HG03095 (cell line): ENCODE measurements around the gene WWC1.

Source experiments
- ATAC-seq: cut with Tn5 transposase; IDR thresholded peaks from one replicate; pipeline ENCODE4 v1.9.1; 2021; ENCODE audit warnings: moderate library complexity; ENCODE audit not compliant: unreplicated experiment

WWC1 gene

DNA sequence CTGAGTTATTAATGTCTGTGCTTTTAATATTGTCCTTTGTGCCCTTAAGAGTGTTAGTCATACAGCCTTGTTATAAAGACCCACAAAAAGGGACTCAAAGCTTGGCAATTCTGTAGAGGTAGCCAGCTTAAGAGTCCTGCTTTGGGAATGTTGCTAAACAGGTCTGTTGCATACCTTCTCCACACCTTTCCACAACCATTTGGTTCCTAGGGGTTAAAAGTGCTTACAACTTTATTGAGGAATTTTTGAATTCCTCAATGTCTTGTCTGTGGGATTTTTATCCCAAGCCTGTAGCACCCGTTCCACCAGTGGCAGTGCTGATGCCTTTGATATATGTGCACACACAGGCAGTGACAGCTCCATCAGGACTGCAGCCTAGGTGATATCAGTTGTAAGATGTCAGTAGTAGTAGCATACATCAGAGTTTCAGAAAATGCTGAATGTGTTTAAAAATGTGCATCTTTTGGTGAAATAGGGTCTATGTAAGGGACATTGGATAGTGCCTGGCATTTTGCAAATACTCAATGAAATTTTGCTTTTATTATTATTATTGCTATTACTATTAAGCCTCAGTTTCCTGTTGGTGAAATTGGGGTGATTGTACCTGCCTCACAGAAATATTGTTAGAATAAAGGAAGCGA, 68.5 kb downstream of the WWC1 start:
- no peak for ATAC-seq

DNA sequence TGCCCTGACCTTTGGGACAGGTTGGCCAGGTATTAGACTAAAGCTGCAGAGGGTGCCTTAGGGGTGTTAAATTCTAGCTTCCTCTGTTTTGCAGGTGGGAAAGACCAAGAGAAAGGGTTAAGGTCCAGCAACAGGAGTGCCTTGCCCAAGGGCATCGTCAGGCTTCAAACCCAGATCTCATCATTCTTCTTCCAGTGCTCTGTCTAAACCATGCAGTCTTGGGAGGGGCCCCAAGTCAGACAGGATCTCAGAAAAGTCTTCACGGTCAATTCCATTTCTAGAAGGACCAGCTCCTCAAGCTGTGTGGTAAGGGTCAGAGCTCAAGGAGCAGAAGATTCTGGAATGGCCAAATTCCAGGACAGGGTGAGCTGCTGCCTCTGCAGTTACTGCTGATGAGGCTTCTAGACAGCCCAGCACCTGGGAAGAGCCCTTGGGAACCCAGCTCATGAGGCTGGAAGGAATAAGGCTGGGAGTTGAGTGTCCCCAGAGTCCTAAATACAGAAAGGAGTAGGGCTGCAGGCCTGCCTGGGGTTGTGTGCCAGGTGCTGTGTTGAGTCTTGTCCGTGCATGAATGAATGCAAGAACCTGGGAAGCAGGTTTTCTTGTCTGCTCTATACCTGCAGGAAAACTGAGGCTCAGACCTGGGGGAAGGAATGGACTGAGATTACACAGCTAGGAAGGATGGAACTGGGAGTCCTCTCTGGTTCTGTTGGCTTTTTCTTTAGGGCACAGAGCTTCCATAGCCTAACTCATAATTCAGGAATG, 69.3 kb downstream of the WWC1 start:
- ATAC-seq: no peak

DNA sequence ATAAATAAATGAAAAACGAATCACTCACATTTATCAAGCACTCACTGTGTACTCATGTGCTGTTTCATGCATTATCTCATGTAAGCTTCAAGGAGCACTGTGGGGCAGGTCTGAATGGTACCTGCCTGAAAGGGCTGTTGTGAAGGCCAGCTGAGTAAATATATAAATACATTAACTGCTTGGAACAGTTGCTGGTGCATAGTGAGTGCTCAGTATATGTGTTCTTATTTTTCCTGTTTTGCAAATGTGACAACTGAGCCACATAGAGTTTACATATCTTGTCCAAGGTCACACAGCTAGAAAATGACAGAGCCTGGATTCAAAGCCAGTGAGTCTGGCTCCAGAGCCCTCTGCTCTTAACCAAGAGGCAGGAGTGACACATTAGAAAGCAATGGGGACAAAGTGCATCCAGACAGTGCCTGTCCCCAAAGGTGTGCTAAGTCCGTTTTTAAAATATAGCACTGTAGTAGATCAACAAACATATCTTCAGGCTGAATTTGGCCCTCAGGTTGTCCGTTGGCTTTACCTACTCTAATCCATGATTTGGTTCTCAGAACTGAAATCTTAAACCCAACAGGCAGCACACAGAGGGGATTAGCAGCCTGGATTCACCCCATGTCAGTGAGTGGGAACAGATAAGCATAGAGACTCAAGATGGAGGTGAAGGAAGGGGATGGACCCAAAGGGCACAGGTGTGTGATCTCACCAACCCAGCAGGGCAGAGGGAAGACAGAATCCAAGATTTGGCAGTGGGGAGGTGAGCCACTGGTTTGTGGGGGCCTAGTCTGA, 70.8 kb downstream of the WWC1 start:
- ATAC-seq: no peak

DNA sequence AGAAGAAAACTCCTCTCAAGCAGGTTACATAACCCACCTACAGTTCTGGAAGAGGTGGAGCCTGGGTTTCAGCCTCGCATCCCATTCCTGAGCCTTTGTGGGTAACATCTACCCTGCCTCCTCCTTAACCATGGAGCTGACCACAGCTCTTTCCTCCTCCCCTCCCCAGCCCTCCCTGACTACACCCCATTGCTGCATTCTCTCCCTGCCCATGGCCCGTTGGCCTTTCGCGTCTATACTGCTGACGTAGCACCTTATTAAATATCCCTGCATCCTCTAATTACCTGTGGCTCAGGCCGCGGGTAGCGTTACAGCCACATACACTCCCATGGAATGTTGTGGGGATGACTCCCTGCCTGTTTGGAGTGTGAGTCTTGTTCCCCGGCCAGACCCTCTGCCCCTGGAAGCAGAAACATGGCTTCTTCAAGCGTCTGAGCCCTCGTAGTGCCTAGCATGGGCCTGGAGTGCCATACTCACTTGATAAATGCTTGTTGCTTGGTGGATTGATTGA, 72.8 kb downstream of the WWC1 start:
- ATAC-seq: no peak

DNA sequence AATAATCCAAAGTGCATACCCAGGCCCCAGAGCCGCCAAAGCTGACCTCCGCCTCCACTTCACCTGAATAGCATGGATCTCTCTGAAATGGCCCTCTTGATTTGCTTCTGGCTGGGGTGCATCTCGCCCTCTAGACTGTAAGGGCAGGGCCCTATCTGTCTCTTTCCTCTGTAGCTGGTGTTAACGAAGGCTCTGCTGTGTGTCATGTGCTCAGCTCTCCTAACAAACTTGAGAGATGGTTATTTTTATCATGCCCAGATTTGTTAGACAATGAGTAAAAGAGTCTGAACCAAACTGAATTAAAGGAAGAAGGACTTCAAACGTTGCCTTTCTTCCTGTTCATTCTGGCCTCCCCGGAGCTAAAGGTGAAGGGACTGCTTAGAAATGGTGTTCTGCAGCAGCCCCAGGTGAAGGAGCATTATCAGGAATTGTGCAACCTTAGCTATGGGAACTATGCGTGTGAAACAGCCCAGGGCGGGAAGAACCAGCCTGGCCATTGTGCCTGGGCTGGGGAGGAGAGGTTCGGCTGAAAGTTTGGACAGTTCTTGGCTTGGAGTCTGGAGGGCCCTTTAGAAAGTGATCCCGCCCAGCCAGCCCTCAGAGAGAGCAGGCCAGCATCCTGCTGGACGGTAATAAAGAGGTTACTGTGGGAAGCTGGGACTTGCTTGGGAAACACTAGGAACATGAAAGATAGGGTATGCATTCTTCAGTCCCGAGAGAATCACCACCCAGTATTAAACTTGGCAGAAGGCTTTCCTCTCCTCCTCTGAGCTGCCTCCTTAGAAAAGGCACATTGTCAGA, 73.5 kb downstream of the WWC1 start:
- ATAC-seq: no peak

DNA sequence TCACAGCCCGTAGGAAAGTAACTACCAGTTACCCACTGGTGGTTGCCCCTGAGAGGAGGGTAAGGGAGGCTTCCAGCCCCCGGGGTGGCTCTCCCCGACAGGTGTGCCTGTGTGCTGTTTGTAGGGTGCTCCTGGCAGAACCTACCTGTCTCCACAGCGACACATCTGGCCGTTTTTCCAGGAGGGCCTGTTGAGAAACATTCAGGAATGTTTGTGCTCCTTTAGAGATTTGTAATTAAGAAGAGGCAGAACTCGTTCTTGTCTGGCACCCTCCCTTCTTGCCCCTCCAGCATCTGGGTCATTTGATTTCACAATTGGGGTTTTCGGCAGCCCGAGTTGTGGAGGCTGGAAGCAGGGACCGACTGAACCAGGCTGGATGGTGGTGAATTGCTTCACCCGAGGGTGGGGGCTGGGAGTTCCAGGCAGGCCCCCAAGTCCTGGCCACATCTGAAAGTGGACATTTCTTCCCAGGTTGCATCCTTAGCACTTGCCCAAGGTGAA, 74.2 kb downstream of the WWC1 start:
- no peak for ATAC-seq

DNA sequence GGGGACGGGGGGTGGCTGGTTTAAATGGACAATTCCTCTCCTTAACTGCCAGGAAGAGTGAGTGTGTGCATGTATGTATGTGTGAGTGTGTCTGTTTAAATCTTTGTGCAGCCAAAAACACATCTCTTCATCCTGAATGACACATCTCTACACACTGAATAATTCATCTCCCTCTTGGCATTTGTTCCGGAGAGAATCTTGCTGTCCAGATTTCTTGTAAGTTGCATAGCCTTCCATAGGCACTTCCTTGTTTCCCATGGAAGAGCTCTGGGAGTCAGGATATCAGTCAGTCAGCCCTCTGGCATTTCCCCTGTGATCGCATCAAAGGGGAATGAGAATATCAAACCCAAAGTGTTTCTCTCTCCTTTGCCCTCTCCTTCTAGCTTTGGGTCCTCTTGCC, 74.7 kb downstream of the WWC1 start:
- no peak for ATAC-seq

DNA sequence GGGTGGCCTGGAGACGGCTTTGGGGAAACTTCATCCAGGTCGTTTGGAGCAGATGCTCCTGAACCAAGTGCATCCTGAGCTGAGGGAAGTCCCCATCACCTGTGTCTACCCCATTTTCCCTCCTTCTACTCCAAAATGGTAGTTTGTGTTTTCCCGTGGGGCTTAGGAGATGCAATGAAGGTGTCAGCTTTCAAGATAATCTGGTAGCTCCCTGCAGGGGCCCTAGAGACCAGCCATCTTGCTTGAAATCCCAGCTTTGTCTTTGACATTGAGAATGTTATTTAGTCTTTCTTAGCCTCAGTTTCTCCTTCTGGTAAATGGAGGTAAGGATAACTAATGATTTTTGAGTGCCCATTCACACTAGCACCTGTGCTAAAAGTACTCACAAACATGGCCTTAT, 77.4 kb downstream of the WWC1 start:
- ATAC-seq: no peak

DNA sequence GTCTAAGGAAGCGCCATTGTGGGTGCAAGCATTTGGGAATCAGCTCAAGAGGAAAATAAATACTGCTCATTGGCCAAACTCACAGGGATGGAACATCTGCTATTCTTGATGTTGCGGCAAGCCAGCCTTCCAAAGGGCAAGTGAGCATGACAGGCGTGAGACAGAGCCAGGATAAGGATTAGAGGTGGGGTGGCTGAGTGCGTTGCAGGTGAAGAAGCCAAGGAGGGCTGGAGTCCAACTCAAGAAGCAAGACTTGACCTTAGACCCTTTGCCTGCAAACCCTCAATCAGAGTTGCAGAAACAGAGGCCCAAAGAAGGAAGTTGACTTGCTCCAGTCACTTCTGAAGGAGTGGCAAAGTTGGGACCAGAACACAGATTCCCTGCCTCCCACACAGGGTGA, 79.4 kb downstream of the WWC1 start:
- no peak for ATAC-seq

DNA sequence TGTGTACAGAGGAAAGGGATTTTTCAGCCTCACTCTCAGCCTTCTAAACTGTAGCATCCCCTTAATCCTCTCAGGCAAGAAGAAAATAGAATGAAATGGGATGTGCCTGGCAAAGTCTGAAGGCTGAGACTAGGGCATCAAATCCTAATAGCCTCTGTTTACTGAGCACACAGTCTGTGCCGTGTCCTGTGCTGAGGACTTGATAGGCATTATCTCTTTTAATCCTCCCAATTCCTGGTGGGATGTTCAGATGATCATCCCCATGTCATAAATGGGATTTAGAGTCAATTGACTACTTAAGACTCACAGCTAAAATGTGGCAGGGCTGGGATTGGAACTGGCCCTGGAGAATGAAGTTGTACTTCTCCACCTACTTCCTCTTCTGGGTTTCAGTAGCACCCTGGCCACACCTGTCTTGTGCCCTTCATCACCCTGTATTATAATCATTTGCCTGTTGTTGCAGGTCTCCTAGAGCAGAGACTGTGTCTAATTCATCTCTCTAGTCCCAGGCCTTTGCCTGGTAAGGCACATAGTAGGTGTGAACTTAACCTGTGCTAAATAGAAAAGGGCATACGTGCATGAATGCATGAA, 81.0 kb downstream of the WWC1 start:
- ATAC-seq: peak; percentile 77

DNA sequence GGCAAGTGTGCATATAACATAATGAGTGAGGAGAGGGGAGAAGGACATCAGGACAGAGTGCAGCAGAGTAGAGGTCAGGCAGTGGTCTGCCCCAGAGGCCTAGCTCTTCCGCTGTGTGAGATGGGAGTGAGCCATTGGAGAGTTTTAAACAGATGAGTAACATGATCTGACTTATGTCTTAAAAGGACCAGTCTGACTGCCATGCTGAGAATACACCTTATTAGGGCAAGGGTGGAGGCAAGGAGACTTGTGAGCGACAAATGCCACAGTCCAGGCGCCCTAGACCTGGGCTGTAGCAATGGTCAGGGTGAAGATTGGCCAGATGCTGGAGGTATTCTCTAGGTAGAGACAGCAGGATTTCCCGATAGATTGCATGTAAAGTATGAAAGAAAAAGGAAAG, 83.1 kb downstream of the WWC1 start:
- ATAC-seq: no peak

DNA sequence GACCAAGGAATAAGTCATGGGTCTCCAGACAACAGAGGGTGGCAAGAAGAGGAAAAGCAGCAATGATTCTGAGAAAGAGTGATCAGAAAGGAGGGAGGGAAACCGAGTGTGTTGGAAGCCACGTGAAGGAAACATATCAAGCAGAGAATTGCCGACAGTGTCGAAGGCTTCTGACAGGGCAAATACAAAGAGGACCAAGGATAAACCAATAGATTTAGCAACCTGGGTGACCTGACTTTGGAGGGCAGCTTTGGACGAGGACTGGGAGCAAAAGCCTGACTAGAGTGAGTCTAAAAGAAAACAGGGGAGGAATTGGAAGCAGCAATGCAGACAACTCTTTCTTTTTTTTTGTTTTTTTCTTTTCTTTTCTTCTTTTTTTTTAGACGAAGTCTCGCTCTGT, 83.8 kb downstream of the WWC1 start:
- no peak for ATAC-seq

DNA sequence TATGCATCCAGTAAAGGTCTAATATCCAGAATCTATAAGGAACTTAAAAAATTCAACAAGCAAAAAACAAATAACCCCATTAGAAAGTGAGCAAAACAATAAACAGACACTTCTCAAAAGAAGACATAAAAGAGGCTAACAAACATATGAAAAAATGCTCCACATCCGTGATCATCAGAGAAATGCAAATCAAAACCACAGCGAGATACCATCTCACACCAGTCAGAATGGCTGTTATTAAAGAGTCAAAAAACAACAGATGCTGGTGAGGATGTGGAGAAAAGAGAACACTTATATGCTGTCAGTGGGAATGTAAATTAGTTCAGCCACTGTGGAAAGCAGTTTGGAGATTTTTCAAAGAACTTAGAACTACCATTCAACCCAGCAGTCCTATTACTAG, 86.1 kb downstream of the WWC1 start:
- no peak for ATAC-seq

DNA sequence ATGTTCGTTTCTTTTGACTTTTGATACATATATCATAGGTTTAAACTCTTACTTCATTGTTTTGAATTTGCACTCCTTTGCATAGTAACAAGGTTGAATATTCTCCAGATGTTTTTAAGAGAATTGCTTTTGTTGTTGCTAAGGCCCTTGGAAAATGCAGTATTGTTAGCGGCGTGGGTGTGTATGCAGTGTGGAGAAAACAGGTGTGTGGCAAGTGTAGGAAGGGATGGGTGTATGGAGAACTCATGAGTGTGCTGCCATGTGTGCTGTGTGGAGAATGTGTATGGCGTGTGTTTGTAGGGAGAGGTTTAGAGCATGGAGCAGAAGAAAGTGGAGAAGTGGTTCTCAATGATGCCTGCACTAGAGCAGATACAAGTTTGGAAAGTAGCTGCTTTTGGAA, 87.3 kb downstream of the WWC1 start:
- no peak for ATAC-seq

DNA sequence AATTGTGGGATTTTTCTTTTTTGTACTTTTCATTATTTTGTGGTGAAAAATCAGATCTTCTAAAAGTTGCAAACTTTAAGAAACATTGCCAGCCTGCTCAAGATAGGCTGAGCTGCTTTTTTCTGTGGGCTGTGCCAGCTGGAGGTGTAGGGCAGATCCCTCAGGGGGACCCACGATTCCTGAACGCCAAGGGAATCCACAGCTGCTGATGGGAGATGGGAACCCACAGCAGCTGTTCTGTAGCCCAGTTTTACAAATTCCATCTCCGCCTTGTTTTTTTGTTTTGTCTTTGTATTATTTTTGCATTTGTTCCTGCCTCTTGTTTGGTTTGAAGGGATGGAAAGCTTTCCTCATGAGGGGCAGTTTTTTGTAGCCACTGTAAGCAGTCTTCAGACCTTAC, 91.0 kb downstream of the WWC1 start:
- ATAC-seq: no peak

DNA sequence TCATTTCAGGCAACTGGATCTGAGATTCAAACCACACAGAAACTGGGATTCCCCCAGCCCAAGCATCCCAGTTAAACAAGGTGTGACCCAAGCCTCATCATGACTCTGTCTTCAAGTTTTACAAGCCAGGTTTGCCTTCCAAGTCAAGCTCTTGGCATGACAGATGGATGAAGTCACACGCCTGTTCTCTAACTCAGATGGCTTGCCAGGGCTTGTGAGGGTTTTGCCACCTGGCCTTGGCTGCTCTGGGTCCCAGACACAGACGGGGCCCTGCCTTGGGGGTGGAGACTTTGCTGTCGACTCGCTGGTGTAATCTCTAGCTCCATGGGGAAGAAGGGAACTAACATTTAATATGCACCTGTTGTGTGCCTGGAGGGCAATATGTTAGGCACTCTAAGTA, 99.0 kb downstream of the WWC1 start:
- no peak for ATAC-seq

DNA sequence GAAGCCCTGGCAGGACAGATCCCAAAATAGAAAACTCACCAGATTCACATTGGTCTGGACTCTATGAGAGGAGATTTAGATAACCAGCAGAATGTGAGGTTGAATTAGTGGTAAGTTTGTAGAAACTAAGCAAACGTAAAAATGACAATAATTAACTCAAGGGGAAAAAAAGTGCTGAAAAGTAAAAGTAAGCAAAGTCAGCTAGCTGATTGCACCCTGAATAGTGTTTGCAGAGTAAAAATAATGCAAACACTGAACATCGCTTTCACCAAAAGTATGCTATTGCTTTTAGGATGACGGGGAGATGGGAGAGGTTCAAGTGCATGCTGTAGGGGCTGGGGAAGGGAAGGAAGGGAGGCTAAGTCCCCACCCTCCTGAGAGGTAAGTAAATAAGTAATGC, 102.3 kb downstream of the WWC1 start:
- ATAC-seq: no peak

DNA sequence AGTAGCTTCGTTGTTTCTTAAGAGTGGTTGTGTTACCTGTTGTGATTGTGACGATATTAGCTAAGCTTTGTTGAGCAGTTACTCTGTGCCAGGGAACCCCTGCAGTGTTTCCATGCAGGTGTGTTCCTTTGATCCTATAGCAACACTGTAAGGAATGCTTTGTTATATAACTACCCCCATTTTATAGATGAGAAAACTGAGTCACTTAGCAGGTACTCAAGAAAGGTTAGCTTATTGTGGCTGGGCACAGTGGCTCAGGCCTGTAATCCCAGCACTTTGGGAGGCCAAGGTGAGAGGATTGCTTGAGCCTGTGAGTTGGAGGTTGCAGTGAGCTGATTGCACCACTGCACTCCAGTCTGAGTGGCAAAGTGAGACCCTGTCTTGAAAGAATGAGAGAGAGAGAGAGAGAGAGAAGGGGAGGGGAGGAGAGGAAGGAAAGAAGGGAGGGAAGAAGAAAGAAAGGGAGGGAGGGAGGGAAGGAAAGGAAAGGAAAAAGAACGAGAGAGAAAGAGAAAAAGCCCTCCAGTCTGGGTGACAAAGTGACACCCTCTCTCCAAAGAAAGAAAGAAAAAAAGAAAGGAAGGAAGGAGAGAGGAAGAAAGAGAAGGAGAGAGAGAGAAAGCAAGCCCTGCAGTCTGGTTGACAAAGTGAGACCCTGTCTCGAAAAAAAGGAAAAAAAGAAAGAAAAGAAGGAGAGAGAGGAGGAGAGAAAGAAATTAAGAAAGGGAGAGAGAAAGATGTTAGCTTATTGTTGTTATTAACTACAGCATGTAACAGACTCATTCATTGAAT, 109.2 kb downstream of the WWC1 start:
- no peak for ATAC-seq

DNA sequence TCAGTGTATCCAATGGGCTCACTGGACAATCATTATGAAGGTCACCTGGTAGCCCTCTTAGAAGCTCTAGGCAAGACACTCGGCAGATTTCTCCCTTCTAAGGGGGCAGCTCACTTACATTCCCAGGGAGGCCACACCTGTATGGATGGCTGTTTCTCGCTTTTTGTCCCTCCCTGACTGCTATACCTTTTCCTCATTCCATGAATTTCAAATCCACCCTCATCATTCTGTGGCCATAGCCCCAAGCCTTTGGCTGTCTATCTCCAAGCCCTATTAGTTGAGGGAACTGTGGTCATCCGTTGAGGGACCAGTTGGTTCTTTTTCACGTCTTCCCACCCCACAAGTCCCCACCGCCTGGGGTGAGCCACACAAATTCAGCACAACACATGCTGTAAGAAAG, 109.8 kb downstream of the WWC1 start:
- ATAC-seq: no peak

DNA sequence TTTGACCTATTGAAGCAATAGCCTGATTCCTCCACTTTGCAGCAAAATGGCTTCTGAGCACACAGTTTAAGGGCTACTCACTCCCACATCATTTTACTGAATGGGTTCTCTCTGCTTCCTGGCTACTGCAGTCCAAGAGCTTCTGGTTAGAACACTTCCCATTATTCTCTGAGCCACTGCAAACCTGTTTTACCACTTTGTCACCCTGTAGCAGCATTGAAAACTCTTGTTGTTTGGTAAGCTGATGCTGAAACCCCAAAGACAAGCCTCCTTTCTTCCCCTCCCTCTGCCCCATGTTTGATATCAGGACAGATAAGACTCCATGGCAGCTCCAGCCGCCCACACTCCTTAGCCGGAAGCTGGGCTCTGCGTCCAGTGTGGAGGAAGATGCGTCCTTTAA, 110.4 kb downstream of the WWC1 start:
- no peak for ATAC-seq
